ENCODE data around the gene HOXB6.

Gene HOXB6

GRCh38 chr17:48609759-48610281, 5.0 kb upstream of the HOXB6 start:
- DNase-seq (ENCODE audit: low read depth): no peak

GRCh38 chr17:48609033-48609432, 4.2 kb upstream of the HOXB6 start:
- DNase-seq (ENCODE audit: low read depth): no peak

GRCh38 chr17:48608494-48608834, 3.7 kb upstream of the HOXB6 start:
- no peak for DNase-seq (ENCODE audit: low read depth)

GRCh38 chr17:48606892-48607614, 2.3 kb upstream of the HOXB6 start:
- no peak for DNase-seq (ENCODE audit: low read depth)

GRCh38 chr17:48605991-48606891, 1.5 kb upstream of the HOXB6 start:
- no peak for DNase-seq (ENCODE audit: low read depth)

GRCh38 chr17:48605409-48605919, 678 bp upstream of the HOXB6 start:
- no peak for DNase-seq (ENCODE audit: low read depth)

- no peak for DNase-seq (ENCODE audit: low read depth)
These were observed 622 bp downstream of the HOXB6 start for GRCh38 chr17:48603959-48604769.

GRCh38 chr17:48601539-48602425, 3.0 kb downstream of the HOXB6 start:
- DNase-seq (ENCODE audit: low read depth): no peak

GRCh38 chr17:48601207-48601538, 3.6 kb downstream of the HOXB6 start:
- no peak for DNase-seq (ENCODE audit: low read depth)

- DNase-seq (ENCODE audit: low read depth): no peak
These were observed 4.3 kb downstream of the HOXB6 start for GRCh38 chr17:48600244-48601098.

- DNase-seq (ENCODE audit: low read depth): no peak
These were observed 5.4 kb downstream of the HOXB6 start for GRCh38 chr17:48599354-48599753.

GRCh38 chr17:48598736-48599135, 6.0 kb downstream of the HOXB6 start:
- DNase-seq (ENCODE audit: low read depth): no peak

GRCh38 chr17:48597778-48598631, 6.8 kb downstream of the HOXB6 start:
- DNase-seq (ENCODE audit: low read depth): no peak

- no peak for DNase-seq (ENCODE audit: low read depth)
These were observed 7.3 kb downstream of the HOXB6 start for GRCh38 chr17:48597528-48597777.

GRCh38 chr17:48596735-48597527, 7.9 kb downstream of the HOXB6 start:
- no peak for DNase-seq (ENCODE audit: low read depth)

GRCh38 chr17:48596000-48596734, 8.6 kb downstream of the HOXB6 start:
- no peak for DNase-seq (ENCODE audit: low read depth)

- no peak for DNase-seq (ENCODE audit: low read depth)
These were observed 9.3 kb downstream of the HOXB6 start for GRCh38 chr17:48595278-48595999.

Data from stimulated activated CD4-positive, alpha-beta T cell treated with anti-CD3 and anti-CD28 coated beads, Interleukin-2, amount 100 ng/mL, for 4 hours (primary cell).